Activated CD8-positive, alpha-beta memory T cell treated with anti-CD3 and anti-CD28 coated beads, Interleukin-2, amount 50 U/mL, for 24 hours (primary cell): Measurements from ENCODE around the gene AMBRA1.
"Not testable (repeated sequence)": the region's sequence is repeated elsewhere in the genome, so short reads cannot be mapped to it uniquely, and the experiment has no call there.

Source experiments
- DNase-seq: peaks from one replicate; pipeline ENCODE4 v3.0.0-alpha.2; 2020; ENCODE audit errors: extremely low read depth

The AMBRA1 gene

GRCh38 chr11:46534711-46535110, 59.1 kb downstream of the AMBRA1 start:
- DNase-seq: no peak

- DNase-seq: no peak
Measured at GRCh38 chr11:46533396-46534100, 60.3 kb downstream of the AMBRA1 start.

GRCh38 chr11:46529928-46530574, 63.8 kb downstream of the AMBRA1 start:
- DNase-seq: no peak

GRCh38 chr11:46529095-46529905, 64.5 kb downstream of the AMBRA1 start:
- peak; percentile 59 for DNase-seq

GRCh38 chr11:46528445-46529094, 65.3 kb downstream of the AMBRA1 start:
- DNase-seq: no peak

GRCh38 chr11:46527591-46528130, 66.2 kb downstream of the AMBRA1 start:
- DNase-seq: no peak

- no peak for DNase-seq
Measured at GRCh38 chr11:46526216-46527215, 67.3 kb downstream of the AMBRA1 start.

GRCh38 chr11:46524201-46524770, 69.5 kb downstream of the AMBRA1 start:
- no peak for DNase-seq

- no peak for DNase-seq
Measured at GRCh38 chr11:46523290-46523689, 70.5 kb downstream of the AMBRA1 start.

GRCh38 chr11:46522682-46523281, 71.0 kb downstream of the AMBRA1 start:
- DNase-seq: no peak

GRCh38 chr11:46521961-46522681, 71.7 kb downstream of the AMBRA1 start:
- no peak for DNase-seq

- DNase-seq: no peak
Measured at GRCh38 chr11:46520971-46521745, 72.7 kb downstream of the AMBRA1 start.

GRCh38 chr11:46519351-46519750, 74.5 kb downstream of the AMBRA1 start:
- DNase-seq: no peak

- not testable (repeated sequence) for DNase-seq
Measured at GRCh38 chr11:46518928-46519327, 74.9 kb downstream of the AMBRA1 start.

GRCh38 chr11:46514370-46514769, 79.5 kb downstream of the AMBRA1 start:
- DNase-seq: no peak

GRCh38 chr11:46513934-46514342, 79.9 kb downstream of the AMBRA1 start:
- DNase-seq: no peak

GRCh38 chr11:46512261-46512881, 81.5 kb downstream of the AMBRA1 start:
- DNase-seq: no peak

GRCh38 chr11:46511342-46511741, 82.5 kb downstream of the AMBRA1 start:
- no peak for DNase-seq
